ENCODE results near the gene FARS2.
A peak's percentile ranks its signal among the peaks of the same experiment; 100 is the strongest.

Gene FARS2

GRCh38 chr6:5517796-5518195 is 256.5 kb downstream of the FARS2 start:
- DNase-seq (no peak), ATAC-seq (ENCODE audit: insufficient read depth, low read depth) (peak; percentile 41; the same call in 2 of the 3 replicates)
- H3K4me3 ChIP-seq (ENCODE audit: low read depth in 1 of 2, low read length in 2 of 2): no peak overlapping the region
- H4K20me1 ChIP-seq (ENCODE audit: insufficient read depth, low read length): peaks cover 5% of the 10 kb centered on the region; the same call in 1 of the 2 replicates
- no peaks in the 10 kb centered on the region for H3K79me2 ChIP-seq (ENCODE audit: insufficient read depth, low read length)
- peaks cover 35% of the 10 kb centered on the region for H3K4me1 ChIP-seq (ENCODE audit: insufficient read depth, low read length)
- H2AFZ ChIP-seq (ENCODE audit: low read depth, low read length): no peak overlapping the region
- no peak overlapping the region for H3K4me2 ChIP-seq (ENCODE audit: insufficient read depth, low read length)
- H3K27me3 ChIP-seq (ENCODE audit: insufficient read depth, low read length, poor library complexity): no peaks in the 10 kb centered on the region
- H3K27ac ChIP-seq (ENCODE audit: low read length): no peak overlapping the region
- no peak overlapping the region for H3K9ac ChIP-seq (ENCODE audit: low read depth, low read length)
- H3K36me3 ChIP-seq (ENCODE audit: insufficient read depth, low read length): no peaks in the 10 kb centered on the region
- no peak for TF ChIP-seq EZH2 (IDR thresholded peaks at IDR 0.05; ENCODE audit: borderline replicate concordance, low read depth, low read length, severe bottlenecking)
- TF ChIP-seq, protein P1, sequence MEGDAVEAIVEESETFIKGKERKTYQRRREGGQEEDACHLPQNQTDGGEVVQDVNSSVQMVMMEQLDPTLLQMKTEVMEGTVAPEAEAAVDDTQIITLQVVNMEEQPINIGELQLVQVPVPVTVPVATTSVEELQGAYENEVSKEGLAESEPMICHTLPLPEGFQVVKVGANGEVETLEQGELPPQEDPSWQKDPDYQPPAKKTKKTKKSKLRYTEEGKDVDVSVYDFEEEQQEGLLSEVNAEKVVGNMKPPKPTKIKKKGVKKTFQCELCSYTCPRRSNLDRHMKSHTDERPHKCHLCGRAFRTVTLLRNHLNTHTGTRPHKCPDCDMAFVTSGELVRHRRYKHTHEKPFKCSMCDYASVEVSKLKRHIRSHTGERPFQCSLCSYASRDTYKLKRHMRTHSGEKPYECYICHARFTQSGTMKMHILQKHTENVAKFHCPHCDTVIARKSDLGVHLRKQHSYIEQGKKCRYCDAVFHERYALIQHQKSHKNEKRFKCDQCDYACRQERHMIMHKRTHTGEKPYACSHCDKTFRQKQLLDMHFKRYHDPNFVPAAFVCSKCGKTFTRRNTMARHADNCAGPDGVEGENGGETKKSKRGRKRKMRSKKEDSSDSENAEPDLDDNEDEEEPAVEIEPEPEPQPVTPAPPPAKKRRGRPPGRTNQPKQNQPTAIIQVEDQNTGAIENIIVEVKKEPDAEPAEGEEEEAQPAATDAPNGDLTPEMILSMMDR (IDR thresholded peaks at IDR 0.05; ENCODE audit: borderline replicate concordance, extremely low read depth, low read length, poor library complexity, severe bottlenecking): no peak
- H3K9me3 ChIP-seq (ENCODE audit: insufficient read depth, low read length, severe bottlenecking): no peaks in the 10 kb centered on the region

DNA sequence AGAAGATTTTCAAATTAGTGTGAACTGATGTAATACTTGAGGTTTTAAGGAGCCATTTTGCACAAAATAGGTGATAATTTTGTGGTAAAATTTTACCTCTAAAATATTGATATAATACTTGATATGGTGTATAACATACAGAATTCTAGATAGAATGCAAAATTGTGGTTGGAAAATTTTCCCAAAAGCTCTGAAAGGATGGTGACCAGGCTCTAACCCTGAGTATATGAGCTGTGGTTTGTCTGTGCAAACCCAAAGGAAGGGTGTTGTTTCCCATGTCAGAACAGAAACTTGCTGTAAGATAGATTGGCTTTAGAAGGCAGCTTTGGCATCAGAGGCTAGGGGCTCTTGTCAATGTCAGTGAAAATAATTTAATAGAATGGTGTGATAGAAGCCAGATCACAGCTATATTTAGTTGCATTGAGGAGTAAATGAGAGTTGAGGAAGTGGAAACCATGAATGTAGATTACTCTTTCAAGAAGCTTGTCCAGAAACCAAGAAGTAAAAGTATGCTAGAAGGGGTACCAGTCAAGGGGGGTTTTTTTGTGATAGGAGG is 257.7 kb downstream of the FARS2 start:
- Histone ChIP-seq H3K27me3 (ENCODE audit: insufficient read depth, low read length, poor library complexity) (no peaks in the 10 kb centered on the region), H3K79me2 (ENCODE audit: insufficient read depth, low read length) (no peaks in the 10 kb centered on the region), H3K27ac (ENCODE audit: low read length) (no peak overlapping the region), H3K9me3 (ENCODE audit: insufficient read depth, low read length, severe bottlenecking) (no peaks in the 10 kb centered on the region), H3K4me3 (ENCODE audit: low read depth in 1 of 2, low read length in 2 of 2) (no peak overlapping the region), H3K4me1 (ENCODE audit: insufficient read depth, low read length) (peaks cover 38% of the 10 kb centered on the region), H3K9ac (ENCODE audit: low read depth, low read length) (no peak overlapping the region), H2AFZ (ENCODE audit: low read depth, low read length) (no peak overlapping the region), H3K4me2 (ENCODE audit: insufficient read depth, low read length) (no peak overlapping the region), H4K20me1 (ENCODE audit: insufficient read depth, low read length) (peaks cover 5% of the 10 kb centered on the region; the same call in 1 of the 2 replicates), H3K36me3 (ENCODE audit: insufficient read depth, low read length) (no peaks in the 10 kb centered on the region)
- ATAC-seq (ENCODE audit: insufficient read depth, low read depth) (peak; percentile 36; the same call in 1 of the 3 replicates), DNase-seq (no peak)
- TF ChIP-seq, protein P1 (IDR thresholded peaks at IDR 0.05; ENCODE audit: borderline replicate concordance, extremely low read depth, low read length, poor library complexity, severe bottlenecking): no peak
- TF ChIP-seq EZH2 (IDR thresholded peaks at IDR 0.05; ENCODE audit: borderline replicate concordance, low read depth, low read length, severe bottlenecking): no peak

- ATAC-seq (ENCODE audit: insufficient read depth, low read depth) (peak; percentile 62; the same call in 2 of the 3 replicates), DNase-seq (no peak)
- no peak overlapping the region for H3K27ac ChIP-seq (ENCODE audit: low read length)
- no peak overlapping the region for H3K4me3 ChIP-seq (ENCODE audit: low read depth in 1 of 2, low read length in 2 of 2)
- no peak overlapping the region for H3K9ac ChIP-seq (ENCODE audit: low read depth, low read length)
- peak overlapping the region; percentile 49; the same call in 1 of the 2 replicates for H3K4me2 ChIP-seq (ENCODE audit: insufficient read depth, low read length)
- H3K79me2 ChIP-seq (ENCODE audit: insufficient read depth, low read length): no peaks in the 10 kb centered on the region
- H3K27me3 ChIP-seq (ENCODE audit: insufficient read depth, low read length, poor library complexity): no peaks in the 10 kb centered on the region
- H2AFZ ChIP-seq (ENCODE audit: low read depth, low read length): no peak overlapping the region
- H3K36me3 ChIP-seq (ENCODE audit: insufficient read depth, low read length): no peaks in the 10 kb centered on the region
- no peaks in the 10 kb centered on the region for H3K9me3 ChIP-seq (ENCODE audit: insufficient read depth, low read length, severe bottlenecking)
- TF ChIP-seq, protein P1 (IDR thresholded peaks at IDR 0.05; ENCODE audit: borderline replicate concordance, extremely low read depth, low read length, poor library complexity, severe bottlenecking): no peak
- no peak for TF ChIP-seq EZH2 (IDR thresholded peaks at IDR 0.05; ENCODE audit: borderline replicate concordance, low read depth, low read length, severe bottlenecking)
- H4K20me1 ChIP-seq (ENCODE audit: insufficient read depth, low read length): peaks cover 5% of the 10 kb centered on the region; the same call in 1 of the 2 replicates
- peaks cover 38% of the 10 kb centered on the region for H3K4me1 ChIP-seq (ENCODE audit: insufficient read depth, low read length)
Observed at GRCh38 chr6:5520796-5521195, 259.5 kb downstream of the FARS2 start.
